ENCODE data around the gene MARCHF10.

Gene MARCHF10

DNA sequence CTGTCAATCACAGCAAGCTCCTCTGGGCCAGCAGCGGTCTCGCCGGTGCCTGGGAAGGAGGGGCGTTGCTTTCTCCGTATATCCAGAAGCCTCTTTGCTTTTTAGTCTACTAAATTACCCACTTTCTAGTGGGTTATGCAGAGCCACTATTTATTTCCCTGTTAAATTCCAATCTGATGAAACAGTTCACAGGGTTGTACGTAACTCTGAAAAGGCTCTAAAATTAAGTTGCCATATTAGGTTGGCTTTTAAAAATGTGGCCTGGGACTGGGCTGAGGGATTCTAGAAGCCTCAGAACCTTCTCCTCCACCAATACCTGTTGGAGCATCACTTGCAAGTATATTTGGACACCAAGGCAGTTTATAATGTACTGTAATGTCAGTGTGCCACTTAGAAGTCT is 27.2 kb downstream of the MARCHF10 start:
- H3K4me3 ChIP-seq (ENCODE audit: control insufficient read depth, low read depth, low read length), result no peak overlapping the region
- no peak for TF ChIP-seq CTCF (IDR thresholded peaks at IDR 0.05; ENCODE audit: control insufficient read depth, insufficient read depth, low read depth, low read length, missing control alignments)
- DNase-seq (ENCODE audit: low read depth), result no peak

- TF ChIP-seq CTCF (IDR thresholded peaks at IDR 0.05; ENCODE audit: control insufficient read depth, insufficient read depth, low read depth, low read length, missing control alignments), result no peak
- no peak for DNase-seq (ENCODE audit: low read depth)
- H3K4me3 ChIP-seq (ENCODE audit: control insufficient read depth, low read depth, low read length), result no peak overlapping the region
Measured at GRCh38 chr17:62780269-62780668, 27.8 kb downstream of the MARCHF10 start.

GRCh38 chr17:62778990-62779681 is 29.0 kb downstream of the MARCHF10 start:
- no peak overlapping the region; the same call in 1 of the 2 replicates for H3K4me3 ChIP-seq (ENCODE audit: control insufficient read depth, low read depth, low read length)
- TF ChIP-seq CTCF (IDR thresholded peaks at IDR 0.05; ENCODE audit: control insufficient read depth, insufficient read depth, low read depth, low read length, missing control alignments), result no peak
- peak; percentile 88 for DNase-seq (ENCODE audit: low read depth)

- no peak overlapping the region for H3K4me3 ChIP-seq (ENCODE audit: control insufficient read depth, low read depth, low read length)
- no peak for TF ChIP-seq CTCF (IDR thresholded peaks at IDR 0.05; ENCODE audit: control insufficient read depth, insufficient read depth, low read depth, low read length, missing control alignments)
- DNase-seq (ENCODE audit: low read depth), result no peak
Measured at GRCh38 chr17:62775876-62776275, 32.2 kb downstream of the MARCHF10 start.

DNA sequence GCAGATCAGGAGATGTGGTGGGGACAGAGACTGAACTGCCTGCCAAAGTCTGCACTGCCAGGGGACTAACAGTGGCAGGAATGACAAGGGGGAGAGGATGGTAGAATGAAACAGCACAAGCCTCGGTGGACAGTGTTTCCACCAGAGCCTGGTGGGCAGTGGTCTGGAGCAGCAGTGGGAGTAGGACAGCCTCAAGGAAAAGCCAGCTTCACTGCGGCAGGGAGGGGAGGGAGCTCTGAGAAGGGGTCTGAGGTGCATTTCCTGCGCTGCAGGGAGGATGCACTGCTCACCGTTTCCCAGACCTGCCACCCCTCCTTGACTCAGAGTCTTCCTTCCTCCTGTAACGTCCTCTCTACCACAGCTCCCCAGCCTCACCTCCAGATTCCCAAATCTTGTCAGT is 33.8 kb downstream of the MARCHF10 start:
- no peak overlapping the region for H3K4me3 ChIP-seq (ENCODE audit: control insufficient read depth, low read depth, low read length)
- no peak for DNase-seq (ENCODE audit: low read depth)
- no peak for TF ChIP-seq CTCF (IDR thresholded peaks at IDR 0.05; ENCODE audit: control insufficient read depth, insufficient read depth, low read depth, low read length, missing control alignments)

GRCh38 chr17:62767997-62768396 is 40.1 kb downstream of the MARCHF10 start:
- no peak overlapping the region for H3K4me3 ChIP-seq (ENCODE audit: control insufficient read depth, low read depth, low read length)
- no peak for DNase-seq (ENCODE audit: low read depth)
- no peak for TF ChIP-seq CTCF (IDR thresholded peaks at IDR 0.05; ENCODE audit: control insufficient read depth, insufficient read depth, low read depth, low read length, missing control alignments)
